NCI-H82 treated with DMSO at 0.1 percent for 48 hours (cell line): Measurements from ENCODE around the gene CYTH3.

Source experiments
- DNase-seq: peaks from one replicate; lab custom pipeline; 2025; ENCODE audit not compliant: unreplicated experiment; lab: John Stamatoyannopoulos, UW

Gene CYTH3

DNA sequence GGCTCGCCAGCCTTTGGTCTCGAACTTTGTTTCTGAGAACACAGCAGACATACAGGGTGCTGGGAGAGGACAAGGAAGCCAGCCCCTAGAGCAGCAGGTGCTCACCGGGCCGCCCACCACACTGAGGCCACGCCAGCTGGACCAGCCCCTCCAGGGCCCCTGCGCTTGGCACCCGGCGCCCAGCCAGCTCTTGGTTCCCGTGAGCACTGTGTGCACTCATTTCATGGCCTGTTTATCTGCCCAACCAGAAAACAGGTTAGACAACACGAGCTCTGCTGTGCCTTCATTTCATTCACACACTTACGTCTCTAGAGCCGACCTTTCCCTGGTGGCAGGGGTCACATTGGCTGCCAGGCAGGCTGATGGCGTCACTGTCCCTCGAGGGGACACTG lies 104.0 kb downstream of the CYTH3 start:
- no peak for DNase-seq

GRCh38 chr7:6167587-6168476 lies 104.6 kb downstream of the CYTH3 start:
- no peak for DNase-seq

DNA sequence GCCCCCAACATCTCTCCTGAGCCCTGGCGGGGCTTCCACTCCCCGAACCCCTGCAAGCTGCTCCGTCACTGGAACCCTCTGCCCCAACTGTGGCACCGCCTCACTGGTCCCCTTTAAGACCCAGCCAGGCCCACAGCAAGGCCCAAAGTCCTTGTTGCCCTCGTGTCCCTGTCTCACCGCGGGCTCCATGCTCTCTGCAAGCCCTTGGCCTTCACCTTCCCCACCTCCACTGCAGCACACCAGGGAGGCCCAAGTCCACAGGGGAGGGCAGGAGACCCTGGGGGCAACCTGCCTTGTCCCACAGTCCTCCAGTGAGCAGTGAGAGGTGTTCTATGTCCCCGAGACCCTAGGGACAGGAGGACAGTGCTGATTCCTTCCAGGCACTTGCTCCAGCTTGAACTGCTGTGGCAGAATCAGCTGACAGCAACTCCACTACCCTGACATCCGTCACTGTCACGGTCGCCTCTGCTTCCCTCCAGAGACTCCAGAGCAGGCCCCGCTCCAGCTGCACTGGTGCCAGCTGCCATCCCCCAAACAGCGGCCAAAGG lies 105.3 kb downstream of the CYTH3 start:
- no peak for DNase-seq

- DNase-seq, result no peak
These were observed 106.0 kb downstream of the CYTH3 start for GRCh38 chr7:6166443-6166891.

GRCh38 chr7:6165521-6166320 lies 106.7 kb downstream of the CYTH3 start:
- DNase-seq, result no peak

DNA sequence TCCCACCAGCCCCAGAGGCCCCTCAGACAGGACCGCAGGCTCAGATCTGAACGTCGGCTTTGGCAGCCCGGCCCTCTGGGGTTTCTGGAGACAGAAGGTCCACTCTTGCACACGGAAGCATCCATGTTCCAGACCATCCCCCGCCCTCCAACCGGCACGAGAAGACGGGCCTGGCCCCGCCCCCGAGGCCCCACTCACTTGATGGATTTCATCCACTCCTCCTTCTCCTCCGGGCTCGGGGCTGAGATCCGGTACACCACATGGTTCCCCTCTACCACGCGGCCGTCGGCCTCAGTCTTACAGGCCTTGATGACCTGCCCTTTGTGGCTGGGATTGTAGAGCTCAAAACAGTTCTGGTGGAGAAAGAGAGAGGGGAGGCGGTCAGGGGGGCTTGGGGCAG lies 107.3 kb downstream of the CYTH3 start:
- no peak for DNase-seq

DNA sequence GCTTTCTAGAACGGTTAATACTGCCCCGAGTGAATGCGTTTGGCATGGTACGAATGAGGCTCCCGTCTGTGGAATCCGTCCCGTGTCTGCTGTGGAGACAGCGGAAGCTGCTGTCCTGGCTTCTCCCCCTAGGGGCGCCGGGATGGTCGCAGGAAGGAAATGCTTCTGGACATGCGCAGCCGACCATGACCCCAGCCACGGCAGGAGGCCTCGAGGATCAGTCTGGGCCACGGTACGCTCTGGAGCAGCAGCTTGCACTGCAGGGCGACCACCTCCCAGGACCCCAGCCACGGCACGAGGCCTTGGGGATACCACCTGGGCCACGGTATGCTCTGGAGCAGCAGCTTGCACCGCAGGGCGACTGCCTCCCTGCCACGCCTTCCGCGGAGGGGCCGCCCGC lies 107.9 kb downstream of the CYTH3 start:
- no peak for DNase-seq

DNA sequence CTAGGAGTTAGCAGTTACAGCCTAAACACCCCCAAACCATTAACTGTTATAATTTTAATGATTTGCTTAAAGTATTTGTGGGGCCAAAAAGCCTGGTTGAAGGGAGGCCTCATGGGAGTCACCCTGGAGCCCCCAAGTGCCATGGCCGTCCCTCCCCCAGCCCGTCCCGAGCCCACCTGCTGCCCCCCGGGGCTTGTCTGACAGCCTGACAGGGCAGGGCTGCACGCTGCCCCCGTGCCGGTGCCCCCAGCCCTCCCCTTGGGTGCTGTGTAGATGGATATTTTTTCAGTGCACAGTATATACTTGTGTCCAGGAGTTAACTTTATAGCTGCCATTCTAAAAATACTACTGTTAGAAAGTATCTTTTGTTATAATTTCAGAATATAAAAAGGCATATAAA lies 108.4 kb downstream of the CYTH3 start:
- DNase-seq, result no peak

- DNase-seq, result no peak
These were observed 109.0 kb downstream of the CYTH3 start for GRCh38 chr7:6163402-6163801.

DNA sequence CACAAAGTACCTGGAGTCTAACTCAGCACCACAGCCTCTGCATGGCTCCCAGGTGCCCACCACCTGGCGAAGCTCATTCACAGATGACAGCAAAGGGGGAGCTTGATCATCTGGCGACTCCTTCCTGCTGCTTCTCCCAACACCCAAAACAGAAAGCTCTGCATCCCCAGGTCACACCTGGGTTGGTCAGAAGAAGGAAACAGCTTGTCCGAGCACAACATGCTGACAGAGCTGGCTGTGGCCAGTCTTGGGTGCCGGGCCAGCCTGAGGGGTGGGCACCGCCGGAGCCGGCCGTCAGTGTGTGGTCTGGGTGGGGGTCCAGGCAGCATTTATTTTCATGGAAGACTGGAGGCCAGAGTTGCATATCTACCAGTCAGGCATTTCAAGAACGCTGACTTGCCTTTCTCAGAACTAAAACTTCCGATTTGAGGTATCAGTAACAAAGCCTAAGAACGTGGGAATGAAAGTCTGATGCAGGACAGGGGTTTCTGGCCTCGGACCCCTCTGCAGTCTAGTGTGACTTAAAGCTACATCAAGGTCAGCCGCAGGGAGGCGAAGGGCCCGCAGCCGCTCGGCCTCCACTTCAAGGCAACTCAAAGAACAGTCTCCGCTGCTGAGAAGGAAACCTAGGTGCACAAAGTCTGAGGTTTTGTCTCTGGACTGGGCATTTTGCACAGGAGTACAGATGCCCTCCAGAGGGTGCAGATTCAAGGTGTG lies 109.6 kb downstream of the CYTH3 start:
- DNase-seq, result no peak

- no peak for DNase-seq
These were observed 110.1 kb downstream of the CYTH3 start for GRCh38 chr7:6162331-6162620.

GRCh38 chr7:6161463-6162330 lies 110.7 kb downstream of the CYTH3 start:
- DNase-seq, result no peak

- DNase-seq, result peak; percentile 80
These were observed 112.2 kb downstream of the CYTH3 start for GRCh38 chr7:6160191-6160623.

- DNase-seq, result no peak
These were observed 112.8 kb downstream of the CYTH3 start for GRCh38 chr7:6159524-6160031.

- DNase-seq, result no peak
These were observed 113.3 kb downstream of the CYTH3 start for GRCh38 chr7:6159097-6159483.

- DNase-seq, result no peak
These were observed 113.9 kb downstream of the CYTH3 start for GRCh38 chr7:6158424-6159096.

- DNase-seq, result no peak
These were observed 114.6 kb downstream of the CYTH3 start for GRCh38 chr7:6157685-6158423.

- no peak for DNase-seq
These were observed 115.7 kb downstream of the CYTH3 start for GRCh38 chr7:6156734-6157133.

DNA sequence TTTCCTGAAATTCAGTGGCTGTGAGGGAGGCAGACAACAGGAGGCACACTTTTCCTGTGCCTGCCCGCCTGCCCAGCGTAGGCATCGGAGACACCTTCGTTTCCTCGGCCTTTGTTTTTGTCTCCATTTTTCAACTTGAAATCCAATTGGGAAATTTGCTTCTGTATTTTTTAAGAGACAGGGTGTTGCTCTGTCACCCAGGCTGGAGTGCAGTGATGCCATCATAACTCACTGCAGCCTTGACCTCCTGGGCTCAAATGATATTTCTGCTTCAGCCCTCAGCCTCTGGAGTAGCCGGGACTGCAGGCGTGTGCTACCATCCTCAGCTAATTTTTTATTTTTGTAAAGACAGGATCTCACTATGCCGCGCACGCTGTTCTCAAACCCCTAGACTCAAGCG lies 116.8 kb downstream of the CYTH3 start:
- no peak for DNase-seq
